H1 (cell line): ENCODE data around the gene BRSK2. TPM values are rescaled to one million over a fixed set of nuclear protein-coding genes. Genes with fewer than 3 reads are reported as not detected.
"Not testable (repeated sequence)": the region's sequence is repeated elsewhere in the genome, so short reads cannot be mapped to it uniquely, and the experiment has no call there.

Experiments used
- CTCF ChIA-PET: fragments of 300-600 bp; sonication (Branson Sonifier 250); formaldehyde crosslinking; loops from one replicate; lab custom pipeline; 2021; ENCODE audit not compliant: partially characterized antibody; lab: Charles Lee
- POLR2A ChIA-PET: fragments of 300-600 bp; sonication (Branson Sonifier 250); formaldehyde crosslinking; loops from one replicate; lab custom pipeline; 2021; ENCODE audit warnings: inconsistent platforms; ENCODE audit not compliant: partially characterized antibody; lab: Charles Lee
- DNase-seq, 2 experiments: peaks; one replicate each; pipeline versions ENCODE4 v3.0.0 to v3.0.0-alpha.2; 2010 to 2022; ENCODE audit warnings: low spot score in 2 of 2, low read depth in 1 of 2, mixed read lengths in 1 of 2
- FAIRE-seq: peaks from 2 replicates; lab custom pipeline; 2011; peaks lifted over from hg19 to GRCh38; lab: Jason Lieb, UNC
- H2AFZ ChIP-seq: 2 replicates; pipeline ENCODE4 v1.8.1; 2012; ENCODE audit warnings: low read length, inconsistent platforms
- H2AK5ac ChIP-seq: 2 replicates; pipeline ENCODE4 v1.6.1; 2013; ENCODE audit warnings: low read depth, low read length
- H2BK120ac ChIP-seq: replicated peaks from 2 replicates; pipeline ENCODE3; 2013; ENCODE audit warnings: low read depth, low read length, inconsistent platforms
- H2BK12ac ChIP-seq: 2 replicates; pipeline ENCODE4 v1.6.1; 2013; ENCODE audit warnings: low read depth, low read length
- H2BK15ac ChIP-seq: 2 replicates; pipeline ENCODE4 v1.6.1; 2013; ENCODE audit warnings: low read length
- H2BK20ac ChIP-seq: 2 replicates; pipeline ENCODE4 v1.6.1; 2013; ENCODE audit warnings: low read length
- H2BK5ac ChIP-seq: 2 replicates; pipeline ENCODE4 v1.6.1; 2013; ENCODE audit warnings: low read depth, low read length
- H3K14ac ChIP-seq: 2 replicates; pipeline ENCODE4 v1.6.1; 2013; ENCODE audit warnings: inconsistent platforms; ENCODE audit not compliant: insufficient read length
- H3K18ac ChIP-seq: 2 replicates; pipeline ENCODE4 v1.6.1; 2013; ENCODE audit warnings: low read length; ENCODE audit errors: extremely low read depth
- H3K23ac ChIP-seq: 2 replicates; pipeline ENCODE4 v1.6.1; 2013; ENCODE audit warnings: inconsistent platforms; ENCODE audit not compliant: insufficient read length
- H3K23me2 ChIP-seq: 2 replicates; pipeline ENCODE4 v1.6.1; 2013; ENCODE audit warnings: low read depth, low read length
- H3K27ac ChIP-seq: 2 replicates; pipeline ENCODE4 v1.6.1; 2011; ENCODE audit warnings: low read depth, low read length, inconsistent platforms
- H3K27me3 ChIP-seq, 4 experiments: replicated peaks in 1 of 4; 1 replicate in 1 of 4; 2 replicates in 3 of 4; pipeline versions ENCODE4 v1.6.1 to v1.8.1; 2011 to 2013; ENCODE audit warnings: low read length in 3 of 4, mild to moderate bottlenecking in 3 of 4, inconsistent platforms in 2 of 4, mixed read lengths in 2 of 4, moderate library complexity in 1 of 4; ENCODE audit not compliant: control insufficient read depth in 3 of 4, insufficient read depth in 3 of 4; ENCODE audit errors: extremely low read depth in 1 of 4
- H3K36me3 ChIP-seq, 4 experiments: 2 replicates each; pipeline versions ENCODE4 v1.6.1 to v1.8.1; 2011 to 2013; ENCODE audit warnings: mild to moderate bottlenecking in 4 of 4, low read length in 3 of 4, moderate library complexity in 2 of 4, control low read depth in 1 of 4, inconsistent platforms in 1 of 4; ENCODE audit not compliant: insufficient read depth in 4 of 4, control insufficient read depth in 2 of 4
- H3K4ac ChIP-seq: replicated peaks from 2 replicates; pipeline ENCODE3; 2013; ENCODE audit warnings: low read length, low read depth, mixed read lengths, inconsistent platforms; ENCODE audit not compliant: insufficient read length
- H3K4me1 ChIP-seq, 4 experiments: replicated peaks in 1 of 4; 1 replicate in 1 of 4; 2 replicates in 3 of 4; pipeline versions ENCODE4 v1.6.1 to v1.8.1; 2011 to 2013; ENCODE audit warnings: low read length in 3 of 4, inconsistent platforms in 2 of 4, mixed read lengths in 1 of 4; ENCODE audit not compliant: insufficient read depth in 4 of 4, control insufficient read depth in 3 of 4
- H3K4me2 ChIP-seq, 2 experiments: 2 replicates each; pipeline versions ENCODE4 v1.6.1 to v1.8.1; 2011 to 2013; ENCODE audit warnings: low read depth in 2 of 2, low read length in 2 of 2, control low read depth in 1 of 2, inconsistent platforms in 1 of 2, mild to moderate bottlenecking in 1 of 2; ENCODE audit not compliant: insufficient read depth in 1 of 2
- H3K4me3 ChIP-seq, 4 experiments: fragments of 200-600, 300-600 bp in 1 of 4; sonication (generic), shearing (Covaris generic), sonication (Bioruptor Twin) in 1 of 4; 2 replicates each; pipeline versions ENCODE4 v1.5.1 to v1.8.1; 2011 to 2016; ENCODE audit warnings: low read length in 4 of 4, low read depth in 3 of 4, control low read depth in 2 of 4, inconsistent platforms in 2 of 4, mild to moderate bottlenecking in 2 of 4, mixed read lengths in 1 of 4, moderate library complexity in 1 of 4; ENCODE audit not compliant: insufficient read depth in 2 of 4; ENCODE audit errors: extremely low read depth in 1 of 4
- H3K56ac ChIP-seq: replicated peaks from 2 replicates; pipeline ENCODE3; 2013; ENCODE audit warnings: low read depth, mild to moderate bottlenecking, mixed read lengths, low read length, inconsistent platforms; ENCODE audit not compliant: insufficient read length
- H3K79me1 ChIP-seq: 2 replicates; pipeline ENCODE4 v1.6.1; 2013; ENCODE audit warnings: low read depth, low read length, control low read depth
- H3K79me2 ChIP-seq, 2 experiments: 2 replicates each; pipeline versions ENCODE4 v1.6.1 to v1.8.1; 2012 to 2013; ENCODE audit warnings: low read length in 2 of 2, mild to moderate bottlenecking in 2 of 2, inconsistent platforms in 1 of 2; ENCODE audit not compliant: insufficient read depth in 2 of 2, control insufficient read depth in 1 of 2
- H3K9ac ChIP-seq, 4 experiments: replicated peaks in 1 of 4; 1 replicate in 1 of 4; 2 replicates in 3 of 4; pipeline versions ENCODE4 v1.6.1 to v1.8.1; 2011 to 2013; ENCODE audit warnings: low read depth in 3 of 4, low read length in 3 of 4, control low read depth in 2 of 4, mild to moderate bottlenecking in 2 of 4, moderate library complexity in 2 of 4, inconsistent platforms in 1 of 4; ENCODE audit errors: extremely low read depth in 1 of 4
- H3K9me3 ChIP-seq, 2 experiments: 2 replicates each; pipeline versions ENCODE4 v1.6.1 to v1.8.1; 2012 to 2013; ENCODE audit warnings: mild to moderate bottlenecking in 2 of 2, moderate library complexity in 2 of 2, control low read depth in 1 of 2, inconsistent platforms in 1 of 2, low read depth in 1 of 2, low read length in 1 of 2, mixed read lengths in 1 of 2; ENCODE audit not compliant: insufficient read depth in 2 of 2
- H4K20me1 ChIP-seq, 2 experiments: replicated peaks in 1 of 2; 2 replicates each; pipeline versions ENCODE3 to v1.8.1; 2011 to 2013; ENCODE audit warnings: inconsistent platforms in 2 of 2, low read length in 2 of 2, mild to moderate bottlenecking in 1 of 2; ENCODE audit not compliant: insufficient read depth in 2 of 2, control insufficient read depth in 1 of 2
- H4K5ac ChIP-seq: 2 replicates; pipeline ENCODE4 v1.6.1; 2013; ENCODE audit warnings: low read length, low read depth, mixed read lengths, inconsistent platforms; ENCODE audit not compliant: insufficient read length
- H4K8ac ChIP-seq: 2 replicates; pipeline ENCODE4 v1.8.0; 2013; ENCODE audit warnings: mild to moderate bottlenecking, moderate library complexity, low read length, inconsistent platforms; ENCODE audit not compliant: insufficient read depth; ENCODE audit errors: extremely low read depth
- H4K91ac ChIP-seq: replicated peaks from 2 replicates; pipeline ENCODE3; 2013; ENCODE audit warnings: low read length, mixed read lengths, inconsistent platforms; ENCODE audit not compliant: insufficient read length
- KDM1A ChIP-seq: fragments of 200-600, 300-600 bp; sonication (generic); IDR thresholded peaks from 2 replicates; pipeline ENCODE4 v1.7.1; 2016; ENCODE audit warnings: mild to moderate bottlenecking, low read length, borderline replicate concordance
- WGBS, 2 experiments: shearing (Covaris generic) in 1 of 2; methylation state at CpG; one replicate each; pipeline versions ENCODE4 v1.1.6 to v1.1.7; 2013 to 2015; ENCODE audit warnings: low lambda C conversion rate in 2 of 2, mixed read lengths in 2 of 2, inconsistent platforms in 1 of 2, low coverage in 1 of 2, missing lambda C conversion rate in 1 of 2; ENCODE audit not compliant: insufficient replicate concordance in 2 of 2, insufficient coverage in 1 of 2, insufficient read length in 1 of 2; ENCODE audit errors: extremely low coverage in 1 of 2, missing lambda C conversion rate in 1 of 2; 5-methylcytosine and 5-hydroxymethylcytosine counted together
- polyA plus RNA-seq, 7 experiments: library from polyadenylated mRNA; depleted of rRNA in 3 of 7; stranded (reverse) in 5 of 7; unstranded in 2 of 7; fragments of >200 nt in 5 of 7; fragments of 200-250 nt in 2 of 7; gene quantifications; 1 replicate in 5 of 7; 2 replicates in 1 of 7; 4 replicates in 1 of 7; pipeline versions ENCODE4 v1.2.1 to v1.2.3, GENCODE V29; 2011 to 2013; ENCODE audit warnings: missing spikeins in 2 of 7, mixed read lengths in 2 of 7
- total RNA-seq: library from RNA; stranded (reverse); fragmentation: NEBNext Ultra II Directional; extraction: Animal tissue kit (Norgen Biotek cat#: 25700); gene quantifications from 2 replicates; pipeline ENCODE4 v1.2.1, GENCODE V29; 2021

BRSK2 gene
- total and polyA plus RNA-seq, 2 of the 8 experiments (the other 6 are each of a cell fraction or from before 2014, with no cell fraction given): 17.3 to 27.1 TPM

- ChIA-PET CTCF (interaction anchor here (0.7 to 1.1 kb wide), 2 partner anchors 66 to 97 kb away, joined by 4 to 5 read pairs; no protein-coding TSS in a partner anchor), POLR2A (interaction anchor here (1.5 kb wide), 1 partner anchor 9 kb away, joined by 4 read pairs; no protein-coding TSS in a partner anchor)
- H3K4me3 ChIP-seq, H3K4me2 ChIP-seq, H3K79me1 ChIP-seq, FAIRE-seq, H3K23ac ChIP-seq, H3K27me3 ChIP-seq, H2AK5ac ChIP-seq, H3K4ac ChIP-seq, H4K5ac ChIP-seq, H3K14ac ChIP-seq, H3K4me1 ChIP-seq, H2BK20ac ChIP-seq, H2BK15ac ChIP-seq, H3K23me2 ChIP-seq, H3K18ac ChIP-seq, DNase-seq, H3K9ac ChIP-seq, H2BK5ac ChIP-seq, H2AFZ ChIP-seq, H3K27ac ChIP-seq, H2BK120ac ChIP-seq, H2BK12ac ChIP-seq, H4K91ac ChIP-seq, H4K8ac ChIP-seq, H3K56ac ChIP-seq: not testable (repeated sequence)
- peaks cover 5 to 10% of the 10 kb centered on the region in 2 experiments for H4K20me1 ChIP-seq
- 100% methylated on average over 1 of the region's 1 CpG; no CpG with 5 or more reads in 1 of the 2 experiments for WGBS, 2 experiments
- H3K36me3 ChIP-seq: peaks cover 0 to 10% (median 0%) of the 10 kb centered on the region in 4 experiments; a peak in 2 of 8 replicates
- peaks cover 45 to 56% of the 10 kb centered on the region in 2 experiments for H3K9me3 ChIP-seq
- H3K79me2 ChIP-seq: peaks cover 0 to 16% of the 10 kb centered on the region in 2 experiments; a peak in 1 of 4 replicates
- TF ChIP-seq KDM1A: peak; percentile 74; the same call in 1 of the 2 replicates
Observed at GRCh38 chr11:1418192-1418795, 28.6 kb downstream of the BRSK2 start.
